ENCODE data around the gene CFAP73. TPM values are rescaled to one million over a fixed set of nuclear protein-coding genes. Genes with fewer than 3 reads are reported as not detected.
A peak's percentile ranks its signal among the peaks of the same experiment; 100 is the strongest.

CFAP73 gene
- total RNA-seq, 3 donors from 2014 or later: 0.29 TPM; not detected in 2

- intact Hi-C loops (cut with DNase I; ENCODE audit: low total_unique reads): no loop called here
- no peak overlapping the region for H3K27ac ChIP-seq
- no peaks in the 10 kb centered on the region for H3K36me3 ChIP-seq
- H3K9me3 ChIP-seq: no peaks in the 10 kb centered on the region
- TF ChIP-seq POLR2A (IDR thresholded peaks at IDR 0.05) (no peak), POLR2AphosphoS5 (IDR thresholded peaks at IDR 0.05) (no peak), CTCF (IDR thresholded peaks at IDR 0.05) (no peak)
- H3K4me1 ChIP-seq: peaks cover 0 to 2% of the 10 kb centered on the region in 2 donors
- H3K27me3 ChIP-seq: peaks cover 0 to 3% of the 10 kb centered on the region in 2 donors
- H3K4me3 ChIP-seq: no peak overlapping the region
- no peak for DNase-seq (ENCODE audit: low spot score in 2 of 2)
Observed at GRCh38 chr12:113146999-113147398, 2.5 kb upstream of the CFAP73 start.

GRCh38 chr12:113151655-113152054, 2.1 kb downstream of the CFAP73 start:
- no peak for DNase-seq (ENCODE audit: low spot score in 2 of 2)
- intact Hi-C loops (cut with DNase I; ENCODE audit: low total_unique reads): no loop called here
- peaks cover 0 to 8% of the 10 kb centered on the region in 2 donors for H3K27me3 ChIP-seq

GRCh38 chr12:113152196-113152834, 2.8 kb downstream of the CFAP73 start:
- Histone ChIP-seq H3K4me1 (no peaks in the 10 kb centered on the region), H3K9me3 (no peaks in the 10 kb centered on the region), H3K27me3 (peaks cover 0 to 8% of the 10 kb centered on the region in 2 donors), H3K36me3 (no peaks in the 10 kb centered on the region), H3K4me3 (peak overlapping the region; percentile 27 to 64 (median 46)), H3K27ac (no peak overlapping the region)
- intact Hi-C loops (cut with DNase I; ENCODE audit: low total_unique reads): no loop called here
- TF ChIP-seq POLR2A (IDR thresholded peaks at IDR 0.05): no peak
- TF ChIP-seq CTCF (IDR thresholded peaks at IDR 0.05): no peak
- no peak for TF ChIP-seq POLR2AphosphoS5 (IDR thresholded peaks at IDR 0.05)
- DNase-seq (ENCODE audit: low spot score in 2 of 2): no peak

More at GRCh38 chr12:113151655-113152054, 2.1 kb downstream of the CFAP73 start:
- TF ChIP-seq CTCF (IDR thresholded peaks at IDR 0.05): no peak
- TF ChIP-seq POLR2A (IDR thresholded peaks at IDR 0.05): no peak
- TF ChIP-seq POLR2AphosphoS5 (IDR thresholded peaks at IDR 0.05): no peak
- Histone ChIP-seq H3K9me3 (no peaks in the 10 kb centered on the region), H3K4me3 (no peak overlapping the region), H3K36me3 (no peaks in the 10 kb centered on the region), H3K4me1 (no peaks in the 10 kb centered on the region), H3K27ac (no peak overlapping the region)

- no peaks in the 10 kb centered on the region for H3K36me3 ChIP-seq
- H3K4me3 ChIP-seq: peak overlapping the region; percentile 27 to 64 (median 46)
- H3K27me3 ChIP-seq: peaks cover 0 to 8% of the 10 kb centered on the region in 2 donors
- H3K4me1 ChIP-seq: no peaks in the 10 kb centered on the region
- DNase-seq (ENCODE audit: low spot score in 2 of 2): peak; percentile 63 to 66
- H3K27ac ChIP-seq: no peak overlapping the region
- intact Hi-C loops (cut with DNase I; ENCODE audit: low total_unique reads): no loop called here
- no peaks in the 10 kb centered on the region for H3K9me3 ChIP-seq
- peak in 2 of 3 donors; percentile 32 to 41 for TF ChIP-seq CTCF (IDR thresholded peaks at IDR 0.05)
- TF ChIP-seq POLR2AphosphoS5 (IDR thresholded peaks at IDR 0.05): no peak
Observed at GRCh38 chr12:113152835-113153814, 3.6 kb downstream of the CFAP73 start.

All from breast epithelium (tissue), 4 donors.